H9 (cell line): ENCODE measurements around the gene EDA. TPM values are rescaled to one million over a fixed set of nuclear protein-coding genes. Genes with fewer than 3 reads are reported as not detected.

Experiments used
- DNase-seq: peaks from one replicate; pipeline ENCODE4 v3.0.0-alpha.2; 2017
- H2AFZ ChIP-seq: one replicate; pipeline ENCODE4 v1.6.1; 2013; ENCODE audit warnings: mild to moderate bottlenecking, low read length, control low read depth, moderate library complexity
- H2AK5ac ChIP-seq: 2 replicates; pipeline ENCODE4 v1.6.1; 2013; ENCODE audit warnings: low read length, control low read depth, mixed read lengths; ENCODE audit not compliant: insufficient read length
- H2BK120ac ChIP-seq: one replicate; pipeline ENCODE4 v1.6.1; 2013; ENCODE audit warnings: low read depth, mild to moderate bottlenecking, low read length, control low read depth, inconsistent platforms; ENCODE audit not compliant: poor library complexity, severe bottlenecking
- H2BK12ac ChIP-seq: 2 replicates; pipeline ENCODE4 v1.6.1; 2013; ENCODE audit warnings: low read length, control low read depth, mixed read lengths, low read depth; ENCODE audit not compliant: insufficient read length
- H2BK15ac ChIP-seq: 2 replicates; pipeline ENCODE4 v1.6.1; 2013; ENCODE audit warnings: low read depth, low read length, control low read depth
- H2BK20ac ChIP-seq: one replicate; pipeline ENCODE4 v1.6.1; 2013; ENCODE audit warnings: low read depth, mild to moderate bottlenecking, low read length, control low read depth, inconsistent platforms; ENCODE audit not compliant: poor library complexity, severe bottlenecking
- H2BK5ac ChIP-seq: 2 replicates; pipeline ENCODE4 v1.6.1; 2013; ENCODE audit warnings: low read length, control low read depth, mixed read lengths; ENCODE audit not compliant: insufficient read length
- H3K14ac ChIP-seq: 2 replicates; pipeline ENCODE4 v1.6.1; 2013; ENCODE audit warnings: low read length, control low read depth; ENCODE audit not compliant: insufficient read depth
- H3K18ac ChIP-seq: 2 replicates; pipeline ENCODE4 v1.6.1; 2013; ENCODE audit warnings: low read depth, mild to moderate bottlenecking, mixed read lengths, low read length, control low read depth; ENCODE audit not compliant: insufficient read length
- H3K23ac ChIP-seq: 2 replicates; pipeline ENCODE4 v1.6.1; 2013; ENCODE audit warnings: low read length, control low read depth, mixed read lengths, low read depth; ENCODE audit not compliant: insufficient read length
- H3K23me2 ChIP-seq: 2 replicates; pipeline ENCODE4 v1.6.1; 2013; ENCODE audit warnings: low read depth, mild to moderate bottlenecking, mixed read lengths, low read length, control low read depth; ENCODE audit not compliant: insufficient read length, poor library complexity, severe bottlenecking
- H3K27ac ChIP-seq: 2 replicates; pipeline ENCODE4 v1.5.1; 2013; ENCODE audit warnings: low read length, control low read depth, mixed read lengths, low read depth; ENCODE audit not compliant: insufficient read length
- H3K27me3 ChIP-seq: 2 replicates; pipeline ENCODE4 v1.6.1; 2013; ENCODE audit warnings: low read length, control low read depth, inconsistent platforms; ENCODE audit not compliant: insufficient read depth
- H3K4ac ChIP-seq: 2 replicates; pipeline ENCODE4 v1.6.1; 2013; ENCODE audit warnings: low read depth, mild to moderate bottlenecking, control low read depth, inconsistent platforms, low read length, moderate library complexity
- H3K4me1 ChIP-seq: 2 replicates; pipeline ENCODE4 v1.6.1; 2013; ENCODE audit warnings: low read length, control low read depth, inconsistent platforms; ENCODE audit not compliant: insufficient read depth
- H3K4me2 ChIP-seq: 2 replicates; pipeline ENCODE4 v1.6.1; 2013; ENCODE audit warnings: low read length, control low read depth, mixed read lengths; ENCODE audit not compliant: insufficient read length, insufficient read depth
- H3K56ac ChIP-seq: 2 replicates; pipeline ENCODE4 v1.6.1; 2013; ENCODE audit warnings: low read depth, mild to moderate bottlenecking, mixed read lengths, low read length, control low read depth; ENCODE audit not compliant: insufficient read length
- H3K79me1 ChIP-seq: 2 replicates; pipeline ENCODE4 v1.6.1; 2013; ENCODE audit warnings: low read depth, mild to moderate bottlenecking, moderate library complexity, low read length, control low read depth, inconsistent platforms; ENCODE audit not compliant: insufficient read depth, poor library complexity, severe bottlenecking
- H3K79me2 ChIP-seq: 2 replicates; pipeline ENCODE4 v1.6.1; 2013; ENCODE audit warnings: low read length, control low read depth, inconsistent platforms; ENCODE audit not compliant: insufficient read depth
- H3K9ac ChIP-seq: 2 replicates; pipeline ENCODE4 v1.6.1; 2013; ENCODE audit warnings: low read length, control low read depth, mixed read lengths; ENCODE audit not compliant: insufficient read length; ENCODE audit errors: extremely low read depth
- H3K9me3 ChIP-seq: one replicate; pipeline ENCODE4 v1.6.1; 2013; ENCODE audit warnings: low read depth, low read length, inconsistent platforms; ENCODE audit not compliant: control insufficient read depth
- H3T11ph ChIP-seq: one replicate; pipeline ENCODE4 v1.6.1; 2013; ENCODE audit warnings: mild to moderate bottlenecking, low read length, control low read depth, inconsistent platforms
- H4K20me1 ChIP-seq: one replicate; pipeline ENCODE4 v1.6.1; 2013; ENCODE audit not compliant: control insufficient read depth, insufficient read length, insufficient read depth
- H4K5ac ChIP-seq: 2 replicates; pipeline ENCODE4 v1.6.1; 2013; ENCODE audit warnings: low read depth, mild to moderate bottlenecking, mixed read lengths, low read length, control low read depth; ENCODE audit not compliant: insufficient read length
- H4K8ac ChIP-seq: replicated peaks from 2 replicates; pipeline ENCODE4 v1.6.1; 2013; ENCODE audit warnings: low read length, control low read depth, mixed read lengths, low read depth; ENCODE audit not compliant: insufficient read length
- H4K91ac ChIP-seq: 2 replicates; pipeline ENCODE4 v1.6.1; 2013; ENCODE audit warnings: low read depth, mild to moderate bottlenecking, moderate library complexity, mixed read lengths, low read length, control low read depth; ENCODE audit not compliant: insufficient read length
- H3K27ac Mint-ChIP-seq, 3 experiments: 2 replicates in 2 of 3; 3 replicates in 1 of 3; pipeline ENCODE4 v1.8.0; 2020 to 2021; ENCODE audit warnings: mixed read lengths in 3 of 3, mild to moderate bottlenecking in 1 of 3, moderate library complexity in 1 of 3
- H3K27me3 Mint-ChIP-seq: 2 replicates; pipeline ENCODE4 v1.8.0; 2021; ENCODE audit warnings: low read depth, mild to moderate bottlenecking, moderate library complexity, mixed read lengths
- H3K36me3 Mint-ChIP-seq, 3 experiments: 2 replicates in 2 of 3; 3 replicates in 1 of 3; pipeline ENCODE4 v1.8.0; 2020 to 2021; ENCODE audit warnings: low read depth in 3 of 3, mixed read lengths in 3 of 3; ENCODE audit not compliant: insufficient read depth in 1 of 3
- H3K4me1 Mint-ChIP-seq, 2 experiments: 2 replicates each; pipeline ENCODE4 v1.8.0; 2020; ENCODE audit warnings: mixed read lengths in 2 of 2
- H3K4me3 Mint-ChIP-seq, 2 experiments: 2 replicates in 1 of 2; 3 replicates in 1 of 2; pipeline ENCODE4 v1.8.0; 2020 to 2021; ENCODE audit warnings: mild to moderate bottlenecking in 2 of 2, mixed read lengths in 2 of 2, moderate library complexity in 1 of 2
- H3K9me3 Mint-ChIP-seq, 2 experiments: 2 replicates in 1 of 2; 3 replicates in 1 of 2; pipeline ENCODE4 v1.8.0; 2020; ENCODE audit warnings: mild to moderate bottlenecking in 2 of 2, mixed read lengths in 2 of 2, moderate library complexity in 1 of 2
- WGBS: extraction: QIAGEN DNeasy Blood & Tissue Kit; methylation state at CpG from one replicate; pipeline ENCODE4 v1.1.7; 2013; ENCODE audit warnings: missing lambda C conversion rate, low lambda C conversion rate, mixed read lengths; ENCODE audit not compliant: insufficient read length; ENCODE audit errors: extremely low coverage; 5-methylcytosine and 5-hydroxymethylcytosine counted together
- total RNA-seq: library from RNA; stranded (reverse); gene quantifications from 2 replicates; pipeline ENCODE4 v1.2.1, GENCODE V29; 2021
- TF ChIP-seq, protein P1 (sequence below): fragments of 200-600 bp; sonication (generic); conservative IDR thresholded peaks from 3 replicates; pipeline ENCODE4 v1.8.0; 2021; ENCODE audit warnings: antibody characterized with exemption, mild to moderate bottlenecking

Gene EDA
- total RNA-seq, 1 experiment from 2014 or later = 7.7 TPM

DNA sequence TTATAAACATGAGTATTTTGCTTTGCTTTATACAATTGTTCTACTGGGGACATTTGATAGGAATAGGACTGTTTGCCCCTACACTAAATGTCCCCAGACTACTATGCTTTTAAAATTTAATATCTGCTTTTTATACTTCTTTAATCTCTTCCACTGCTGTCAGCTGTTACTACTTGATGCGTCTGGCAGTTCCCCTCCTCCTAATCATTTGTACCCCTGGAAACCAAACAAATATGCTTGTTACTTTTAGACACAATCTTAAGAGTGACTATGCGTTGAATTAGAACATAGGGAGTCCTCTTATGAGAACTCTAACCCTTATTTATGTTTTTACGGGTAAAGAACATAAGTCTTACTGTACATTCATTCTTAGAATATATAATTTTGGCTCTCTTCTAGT lies 145.7 kb downstream of the EDA start:
- Histone ChIP-seq H2BK20ac (no peak overlapping the region), H3K4me2 (no peak overlapping the region), H2AFZ (no peak overlapping the region), H3K14ac (no peak overlapping the region), H3K9me3 (peaks cover 16% of the 10 kb centered on the region), H4K20me1 (no peaks in the 10 kb centered on the region), H3K18ac (no peak overlapping the region), H3K4me1 (no peaks in the 10 kb centered on the region), H3K79me2 (no peaks in the 10 kb centered on the region), H3K23ac (no peak overlapping the region), H3K9ac (no peak overlapping the region), H4K91ac (no peak overlapping the region), H3K27me3 (no peaks in the 10 kb centered on the region), H3K4ac (no peak overlapping the region), H2BK5ac (no peak overlapping the region), H3T11ph (no peak overlapping the region), H4K5ac (no peak overlapping the region), H3K23me2 (no peaks in the 10 kb centered on the region), H4K8ac (no peak overlapping the region), H3K56ac (no peak overlapping the region), H2BK120ac (no peak overlapping the region), H2BK15ac (no peak overlapping the region), H2BK12ac (no peak overlapping the region), H2AK5ac (no peak overlapping the region), H3K79me1 (no peaks in the 10 kb centered on the region), H3K27ac (no peak overlapping the region)
- no peaks in the 10 kb centered on the region for H3K27me3 Mint-ChIP-seq
- no peak overlapping the region for H3K27ac Mint-ChIP-seq
- no peak for DNase-seq
- peaks cover 47 to 60% of the 10 kb centered on the region in 2 experiments for H3K9me3 Mint-ChIP-seq
- H3K4me1 Mint-ChIP-seq = no peaks in the 10 kb centered on the region
- TF ChIP-seq, protein P1, sequence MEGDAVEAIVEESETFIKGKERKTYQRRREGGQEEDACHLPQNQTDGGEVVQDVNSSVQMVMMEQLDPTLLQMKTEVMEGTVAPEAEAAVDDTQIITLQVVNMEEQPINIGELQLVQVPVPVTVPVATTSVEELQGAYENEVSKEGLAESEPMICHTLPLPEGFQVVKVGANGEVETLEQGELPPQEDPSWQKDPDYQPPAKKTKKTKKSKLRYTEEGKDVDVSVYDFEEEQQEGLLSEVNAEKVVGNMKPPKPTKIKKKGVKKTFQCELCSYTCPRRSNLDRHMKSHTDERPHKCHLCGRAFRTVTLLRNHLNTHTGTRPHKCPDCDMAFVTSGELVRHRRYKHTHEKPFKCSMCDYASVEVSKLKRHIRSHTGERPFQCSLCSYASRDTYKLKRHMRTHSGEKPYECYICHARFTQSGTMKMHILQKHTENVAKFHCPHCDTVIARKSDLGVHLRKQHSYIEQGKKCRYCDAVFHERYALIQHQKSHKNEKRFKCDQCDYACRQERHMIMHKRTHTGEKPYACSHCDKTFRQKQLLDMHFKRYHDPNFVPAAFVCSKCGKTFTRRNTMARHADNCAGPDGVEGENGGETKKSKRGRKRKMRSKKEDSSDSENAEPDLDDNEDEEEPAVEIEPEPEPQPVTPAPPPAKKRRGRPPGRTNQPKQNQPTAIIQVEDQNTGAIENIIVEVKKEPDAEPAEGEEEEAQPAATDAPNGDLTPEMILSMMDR = no peak
- no CpG with 5 or more reads among the region's 3 CpGs for WGBS
- H3K36me3 Mint-ChIP-seq = peaks cover 0 to 7% (median 0%) of the 10 kb centered on the region in 3 experiments; a peak in 3 of 7 replicates
- H3K4me3 Mint-ChIP-seq = no peak overlapping the region
